Right lobe of liver (tissue), 6 donors: ENCODE data around the gene CCDC71L. TPM values are rescaled to one million over a fixed set of nuclear protein-coding genes. Genes with fewer than 3 reads are reported as not detected.

ENCODE experiments used
- ATAC-seq, 4 donors: fragments of 200-7000 bp; cut with Tn5 transposase; one replicate each; pipeline ENCODE4 v1.9.1; 2020; ENCODE audit warnings: mild to moderate bottlenecking in 4 of 4, moderate library complexity in 4 of 4
- DNase-seq, 3 donors: peaks; one replicate each; pipeline ENCODE4 v3.0.0-alpha.2; 2020
- H3K27ac ChIP-seq, 3 donors: fragments of 200-600 bp; one replicate each; pipeline ENCODE4 v1.8.0; 2022
- H3K27me3 ChIP-seq, 2 donors: fragments of 200-600 bp; one replicate each; pipeline ENCODE4 v1.8.0; 2022
- H3K36me3 ChIP-seq, 4 donors: fragments of 200-600 bp; sonication (generic) in 1 of 4; one replicate each; pipeline versions ENCODE4 v1.5.1 to v1.8.0; 2017 to 2022; ENCODE audit warnings: control low read depth in 1 of 4
- H3K4me1 ChIP-seq, 4 donors: fragments of 200-600 bp; sonication (generic) in 1 of 4; one replicate each; pipeline versions ENCODE4 v1.5.1 to v1.8.0; 2017 to 2022; ENCODE audit warnings: control low read depth in 1 of 4
- H3K4me3 ChIP-seq, 3 donors: fragments of 200-600 bp; one replicate each; pipeline ENCODE4 v1.8.0; 2022
- H3K9me3 ChIP-seq, 4 donors: fragments of 200-600 bp; sonication (generic) in 1 of 4; one replicate each; pipeline versions ENCODE4 v1.5.1 to v1.8.0; 2017 to 2022; ENCODE audit warnings: control low read depth in 1 of 4
- CTCF ChIP-seq, 4 donors: fragments of 200-600 bp in 3 of 4; fragments of 450-650 bp in 1 of 4; IDR thresholded peaks; one replicate each; pipeline versions ENCODE4 v1.5.1 to v1.8.0; 2016 to 2022; ENCODE audit warnings: antibody characterized with exemption in 4 of 4, mild to moderate bottlenecking in 2 of 4
- POLR2A ChIP-seq: fragments of 450-650 bp; IDR thresholded peaks from one replicate; pipeline ENCODE4 v1.6.1; 2017; ENCODE audit warnings: antibody characterized with exemption, mild to moderate bottlenecking
- WGBS: methylation state at CpG from one replicate; pipeline ENCODE4 v1.1.6; 2018; ENCODE audit warnings: low coverage, low lambda C conversion rate; ENCODE audit not compliant: insufficient coverage; ENCODE audit errors: missing lambda C conversion rate; 5-methylcytosine and 5-hydroxymethylcytosine counted together
- intact Hi-C, 2 donors: fragments of 100-400 bp; cut with DNase I; formaldehyde crosslinking; loops; one replicate each; pipeline versions ENCODE4 v1.11.2 to v1.14.1; 2022
- total RNA-seq, 6 experiments: library from RNA; depleted of rRNA in 2 of 6; stranded (reverse); fragments of >200 nt in 2 of 6; fragmentation: NEBNext Ultra II Directional in 3 of 6; extraction: Animal tissue kit (Norgen Biotek cat#: 25700) in 3 of 6; gene quantifications; one replicate each; pipeline versions ENCODE4 v1.1.0 to v1.2.4, GENCODE V29; 2016 to 2023
- donor health status: DM: no; HTN: yes; CAD: no.
- donor health status: DM: no; HTN: no; CAD: no.
- donor health status: DM: no; HTN: no; CAD: no.
- donor health status: DM: no; HTN: yes; CAD: no.
- donor health status: DM: no; HTN: yes; CAD: no.

Gene CCDC71L
- total RNA-seq, 6 experiments from 2014 or later: 8.6 to 45.7 (median 22.6) TPM

DNA sequence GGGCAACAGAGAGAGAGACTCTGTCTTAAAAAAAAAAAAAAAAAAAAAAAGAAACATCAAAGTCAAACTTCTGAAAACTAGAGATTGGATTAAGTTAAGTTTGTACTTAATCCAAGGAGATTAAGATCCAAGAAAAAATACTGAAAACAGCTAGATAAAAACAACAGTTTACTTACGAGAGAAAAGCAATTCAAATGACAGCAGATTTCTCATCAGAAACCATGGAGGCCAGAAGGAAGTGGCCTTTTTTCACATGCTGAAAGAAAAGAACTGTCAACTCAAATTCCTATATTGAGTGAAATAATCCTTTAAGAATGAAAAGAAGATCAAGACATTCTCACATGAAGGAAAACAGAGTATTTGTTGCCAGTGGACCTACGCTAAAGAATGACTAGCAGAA lies 5.4 kb upstream of the CCDC71L start:
- no peak for TF ChIP-seq CTCF (IDR thresholded peaks at IDR 0.05)
- TF ChIP-seq POLR2A: no peak
- 88% methylated on average over 2 of the region's 2 CpGs for WGBS
- intact Hi-C loops: loop anchor here in 1 of 2 donors (10.0 kb wide), 1 partner anchor 68 kb away; no protein-coding TSS in a partner anchor

GRCh38 chr7:106664343-106664742 lies 3.4 kb upstream of the CCDC71L start:
- no peak for TF ChIP-seq POLR2A
- no peak for TF ChIP-seq CTCF (IDR thresholded peaks at IDR 0.05)
- H3K36me3 ChIP-seq: no peaks in the 10 kb centered on the region
- H3K4me1 ChIP-seq: peaks cover 0 to 1% (median 0%) of the 10 kb centered on the region in 4 donors
- ATAC-seq (no peak), DNase-seq (no peak)
- intact Hi-C loops: loop anchor here in 1 of 2 donors (10.0 kb wide), 1 partner anchor 70 kb away; no protein-coding TSS in a partner anchor
- no peaks in the 10 kb centered on the region for H3K27me3 ChIP-seq
- WGBS: 68% methylated on average over 3 of the region's 3 CpGs
- H3K27ac ChIP-seq: no peak overlapping the region
- no peaks in the 10 kb centered on the region for H3K9me3 ChIP-seq
- H3K4me3 ChIP-seq: no peak overlapping the region

More for the DNA sequence above, 5.4 kb upstream of the CCDC71L start:
- ATAC-seq: no peak
- Histone ChIP-seq H3K27ac (no peak overlapping the region), H3K27me3 (no peaks in the 10 kb centered on the region), H3K4me3 (no peak overlapping the region), H3K4me1 (no peaks in the 10 kb centered on the region), H3K36me3 (no peaks in the 10 kb centered on the region), H3K9me3 (no peaks in the 10 kb centered on the region)
- no peak for DNase-seq

GRCh38 chr7:106659963-106660861 lies 746 bp downstream of the CCDC71L start:
- Histone ChIP-seq H3K9me3 (no peaks in the 10 kb centered on the region), H3K4me1 (peaks cover 0 to 28% (median 5%) of the 10 kb centered on the region in 4 donors), H3K36me3 (no peaks in the 10 kb centered on the region), H3K27me3 (no peaks in the 10 kb centered on the region), H3K4me3 (peak overlapping the region; percentile 61 to 85 (median 75)), H3K27ac (peak overlapping the region; percentile 91 to 97 (median 95))
- peak; percentile 51 for TF ChIP-seq POLR2A
- peak; percentile 66 to 70 (median 66) for TF ChIP-seq CTCF (IDR thresholded peaks at IDR 0.05)
- ATAC-seq: peak; percentile 73 to 83 (median 80)
- 0% methylated on average over 4 of the region's 101 CpGs for WGBS
- intact Hi-C loops: loop anchor here in 1 of 2 donors (10.0 kb wide), 1 partner anchor 75 kb away; no protein-coding TSS in a partner anchor
- peak; percentile 84 to 90 (median 85) for DNase-seq

- DNase-seq: no peak
- WGBS: 21% methylated on average over 8 of the region's 12 CpGs
- no peak for TF ChIP-seq POLR2A
- H3K9me3 ChIP-seq: no peaks in the 10 kb centered on the region
- no peak for ATAC-seq
- no peaks in the 10 kb centered on the region for H3K36me3 ChIP-seq
- no peaks in the 10 kb centered on the region for H3K27me3 ChIP-seq
- H3K4me1 ChIP-seq: peaks cover 0 to 28% (median 5%) of the 10 kb centered on the region in 4 donors
- intact Hi-C loops: no loop called here
- peak overlapping the region; percentile 91 to 97 (median 95) for H3K27ac ChIP-seq
- H3K4me3 ChIP-seq: peak overlapping the region; percentile 61 to 85 (median 75)
These were observed 1.6 kb downstream of the CCDC71L start for GRCh38 chr7:106659166-106659962.
